Calu3 (cell line): ENCODE results near the gene GMPR2. TPM values are rescaled to one million over a fixed set of nuclear protein-coding genes. Genes with fewer than 3 reads are reported as not detected.

Experiments
- BruUV-seq: library from RNA; stranded (reverse); fragments of 400-500 nt; replicated peaks from 2 replicates; lab custom pipeline; 2021; lab: Mats Ljungman, UMichigan
- CTCF ChIA-PET: fragments of 300-600 bp; sonication (Branson Sonifier 250); formaldehyde crosslinking; loops from one replicate; lab custom pipeline; 2022; ENCODE audit warnings: antibody characterized with exemption; lab: Charles Lee
- DNase-seq: peaks from one replicate; pipeline ENCODE4 v3.0.0; 2022
- H3K27ac Mint-ChIP-seq: one replicate; pipeline ENCODE4 v1.8.0; 2022; ENCODE audit warnings: mixed read lengths; ENCODE audit not compliant: unreplicated experiment
- H3K27me3 Mint-ChIP-seq: one replicate; pipeline ENCODE4 v1.8.0; 2022; ENCODE audit warnings: mixed read lengths; ENCODE audit not compliant: unreplicated experiment
- H3K36me3 Mint-ChIP-seq: one replicate; pipeline ENCODE4 v1.8.0; 2022; ENCODE audit warnings: mild to moderate bottlenecking, moderate library complexity, mixed read lengths; ENCODE audit not compliant: insufficient read depth, unreplicated experiment
- H3K4me1 Mint-ChIP-seq: one replicate; pipeline ENCODE4 v1.8.0; 2022; ENCODE audit warnings: mild to moderate bottlenecking, low read depth, mixed read lengths; ENCODE audit not compliant: unreplicated experiment
- H3K4me3 Mint-ChIP-seq: one replicate; pipeline ENCODE4 v1.8.0; 2022; ENCODE audit warnings: mild to moderate bottlenecking, low read depth, moderate library complexity, mixed read lengths; ENCODE audit not compliant: unreplicated experiment
- H3K9me3 Mint-ChIP-seq: one replicate; pipeline ENCODE4 v1.8.0; 2022; ENCODE audit warnings: low read depth, mixed read lengths; ENCODE audit not compliant: unreplicated experiment
- CTCF ChIP-seq: fragments of 200-600 bp; IDR thresholded peaks from one replicate; pipeline ENCODE4 v1.8.0; 2022; ENCODE audit warnings: antibody characterized with exemption; ENCODE audit not compliant: unreplicated experiment
- intact Hi-C: fragments of 100-400 bp; cut with micrococcal nuclease; formaldehyde crosslinking; loops from one replicate; pipeline ENCODE4 v1.10.0; 2022; ENCODE audit not compliant: unreplicated experiment
- total RNA-seq: library from RNA; stranded (reverse); gene quantifications from 2 replicates; pipeline ENCODE4 v1.2.3, GENCODE V29; 2022

Gene GMPR2
- total RNA-seq, 1 experiment from 2014 or later = 63.4 TPM

DNA sequence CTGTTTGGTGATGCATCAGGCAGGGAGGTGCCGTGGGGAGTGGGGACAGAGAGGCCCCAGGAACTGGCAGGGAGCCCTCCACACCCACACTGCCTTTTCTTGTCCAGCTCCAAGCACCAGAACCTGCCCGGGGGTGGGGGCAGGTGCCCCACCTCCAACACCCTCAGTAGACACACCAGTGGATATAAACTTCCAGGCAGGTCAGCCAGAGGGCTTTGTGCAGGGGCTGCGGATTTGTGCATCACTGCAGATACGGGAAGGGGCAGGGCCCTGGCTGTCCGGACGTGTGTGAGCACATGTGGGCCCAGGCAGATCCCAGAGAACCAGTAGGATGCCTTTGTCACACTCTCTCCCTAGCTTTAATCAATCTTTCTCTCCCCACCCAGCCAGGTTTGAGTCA, 31.6 kb downstream of the GMPR2 start:
- no peaks in the 10 kb centered on the region for H3K4me1 Mint-ChIP-seq
- no peak for DNase-seq
- CTCF ChIA-PET = no interaction called here
- H3K9me3 Mint-ChIP-seq = no peaks in the 10 kb centered on the region
- TF ChIP-seq CTCF = no peak
- BruUV-seq = no TSS peak
- no peak overlapping the region for H3K4me3 Mint-ChIP-seq
- H3K36me3 Mint-ChIP-seq = peaks cover 7% of the 10 kb centered on the region
- no peak overlapping the region for H3K27ac Mint-ChIP-seq
- H3K27me3 Mint-ChIP-seq = no peaks in the 10 kb centered on the region
- intact Hi-C loops = no loop called here

DNA sequence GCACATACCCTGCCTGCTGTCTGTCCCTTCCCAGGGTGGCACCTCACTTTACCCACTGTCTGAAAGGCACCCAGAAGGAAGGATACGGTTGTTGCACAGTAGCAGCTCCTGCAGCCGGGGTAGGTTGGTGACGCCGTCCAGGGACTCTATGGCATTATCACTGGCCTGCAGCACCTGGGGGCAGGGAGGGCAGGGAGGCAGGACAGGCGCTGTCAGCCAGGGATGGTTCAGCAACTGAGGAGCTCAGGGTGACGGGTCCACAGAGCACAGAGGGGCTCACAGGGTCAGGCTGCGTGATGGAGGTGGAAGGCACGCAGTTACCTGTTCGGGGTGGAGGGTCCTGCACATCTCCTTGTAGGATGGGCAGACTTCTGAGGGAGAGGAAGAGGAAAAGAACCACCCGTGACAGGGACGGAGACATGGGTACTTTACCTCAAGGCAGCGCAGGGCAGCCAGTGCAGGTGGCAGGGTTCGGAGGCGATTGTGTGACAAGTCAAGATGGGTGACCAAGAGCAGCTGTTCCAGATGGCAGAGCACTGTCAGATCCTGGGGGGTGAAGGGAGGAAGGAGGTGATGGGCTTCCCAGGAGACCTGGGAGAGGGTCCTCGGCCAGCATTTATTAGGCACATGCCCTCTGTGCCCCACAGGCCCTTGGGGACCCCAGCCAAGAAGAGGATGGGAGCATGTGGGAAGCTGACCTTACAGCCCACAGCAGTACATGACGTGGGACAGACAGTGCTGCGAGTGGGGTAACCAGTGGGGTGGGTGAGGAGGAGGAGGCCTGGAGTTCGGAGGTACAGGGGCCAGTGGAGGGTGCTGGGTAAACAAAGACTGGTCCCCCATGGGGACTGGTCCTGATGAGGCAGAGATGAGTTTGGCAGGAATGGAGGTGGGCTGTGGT, 33.9 kb downstream of the GMPR2 start:
- CTCF ChIA-PET = no interaction called here
- intact Hi-C loops = no loop called here
- no TSS peak for BruUV-seq
- Mint-ChIP-seq H3K27me3 (no peaks in the 10 kb centered on the region), H3K36me3 (peaks cover 20% of the 10 kb centered on the region), H3K9me3 (no peaks in the 10 kb centered on the region), H3K4me3 (no peak overlapping the region), H3K27ac (no peak overlapping the region), H3K4me1 (peaks cover 2% of the 10 kb centered on the region)
- no peak for DNase-seq
- TF ChIP-seq CTCF = no peak

GRCh38 chr14:24267516-24267915, 34.8 kb downstream of the GMPR2 start:
- Mint-ChIP-seq H3K36me3 (peaks cover 27% of the 10 kb centered on the region), H3K27ac (no peak overlapping the region), H3K4me1 (peaks cover 11% of the 10 kb centered on the region), H3K27me3 (no peaks in the 10 kb centered on the region), H3K9me3 (no peaks in the 10 kb centered on the region), H3K4me3 (no peak overlapping the region)
- intact Hi-C loops = no loop called here
- CTCF ChIA-PET = no interaction called here
- DNase-seq = no peak
- TF ChIP-seq CTCF = no peak
- no TSS peak for BruUV-seq

- BruUV-seq = no TSS peak
- peaks cover 27% of the 10 kb centered on the region for H3K36me3 Mint-ChIP-seq
Measured at GRCh38 chr14:24268225-24268624, 35.5 kb downstream of the GMPR2 start.

More at GRCh38 chr14:24268225-24268624, 35.5 kb downstream of the GMPR2 start:
- CTCF ChIA-PET = no interaction called here
- H3K9me3 Mint-ChIP-seq = no peaks in the 10 kb centered on the region
- H3K27ac Mint-ChIP-seq = no peak overlapping the region
- intact Hi-C loops = no loop called here
- no peak for TF ChIP-seq CTCF
- H3K27me3 Mint-ChIP-seq = no peaks in the 10 kb centered on the region
- no peak for DNase-seq
- peaks cover 18% of the 10 kb centered on the region for H3K4me1 Mint-ChIP-seq
- H3K4me3 Mint-ChIP-seq = no peak overlapping the region
